Fibroblast of skin of left quadriceps (primary cell): Measurements from ENCODE around the gene ENHO.

ENCODE experiments used
- DNase-seq, 2 experiments: peaks; one replicate each; pipeline ENCODE4 v3.0.0-alpha.2; 2013; ENCODE audit warnings: low read depth in 2 of 2

Gene ENHO

GRCh38 chr9:34524349-34524748 is 1.6 kb upstream of the ENHO start:
- DNase-seq = no peak

DNA sequence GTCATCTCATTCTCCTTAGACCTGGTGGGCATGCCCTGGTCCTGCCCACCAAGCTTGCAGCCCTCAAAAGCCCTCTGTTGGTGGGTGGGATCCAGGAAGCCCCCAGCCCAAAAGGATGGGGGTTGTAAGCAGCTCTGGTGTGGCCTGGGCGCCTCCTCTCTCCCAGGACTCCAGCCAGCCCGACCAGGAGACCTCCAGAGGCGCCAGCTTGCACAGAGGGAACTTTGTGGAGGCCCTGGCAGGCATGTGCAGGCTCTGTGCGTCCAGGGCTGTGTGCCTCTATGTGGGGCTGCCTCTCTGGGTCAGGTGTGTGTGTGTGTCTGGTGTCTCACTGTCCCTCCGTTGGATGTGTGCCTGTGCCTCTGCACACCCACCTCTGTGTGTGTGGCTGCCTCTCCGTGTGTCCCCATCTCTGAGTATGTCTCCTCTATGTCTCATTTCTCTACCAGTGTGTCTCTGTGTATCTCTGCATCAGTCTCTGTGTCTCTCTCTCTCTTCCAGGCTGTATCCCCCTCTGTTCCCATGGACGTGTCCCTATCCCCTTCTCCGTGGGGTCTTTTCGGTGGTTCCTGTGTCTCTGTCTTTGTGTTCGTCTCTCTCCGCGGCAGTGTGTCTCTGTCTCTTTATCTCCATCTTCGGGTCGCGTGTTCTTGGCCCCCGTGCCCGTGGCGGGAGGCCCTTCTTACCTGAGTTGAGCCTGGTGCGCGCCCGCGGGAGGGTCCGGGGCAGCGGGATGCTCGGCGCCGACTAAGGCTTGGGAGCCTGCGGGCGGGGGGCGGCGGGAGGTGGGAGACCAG is 501 bp downstream of the ENHO start:
- DNase-seq = no peak

- no peak for DNase-seq
These were observed 1.3 kb downstream of the ENHO start for GRCh38 chr9:34521406-34522045.

DNA sequence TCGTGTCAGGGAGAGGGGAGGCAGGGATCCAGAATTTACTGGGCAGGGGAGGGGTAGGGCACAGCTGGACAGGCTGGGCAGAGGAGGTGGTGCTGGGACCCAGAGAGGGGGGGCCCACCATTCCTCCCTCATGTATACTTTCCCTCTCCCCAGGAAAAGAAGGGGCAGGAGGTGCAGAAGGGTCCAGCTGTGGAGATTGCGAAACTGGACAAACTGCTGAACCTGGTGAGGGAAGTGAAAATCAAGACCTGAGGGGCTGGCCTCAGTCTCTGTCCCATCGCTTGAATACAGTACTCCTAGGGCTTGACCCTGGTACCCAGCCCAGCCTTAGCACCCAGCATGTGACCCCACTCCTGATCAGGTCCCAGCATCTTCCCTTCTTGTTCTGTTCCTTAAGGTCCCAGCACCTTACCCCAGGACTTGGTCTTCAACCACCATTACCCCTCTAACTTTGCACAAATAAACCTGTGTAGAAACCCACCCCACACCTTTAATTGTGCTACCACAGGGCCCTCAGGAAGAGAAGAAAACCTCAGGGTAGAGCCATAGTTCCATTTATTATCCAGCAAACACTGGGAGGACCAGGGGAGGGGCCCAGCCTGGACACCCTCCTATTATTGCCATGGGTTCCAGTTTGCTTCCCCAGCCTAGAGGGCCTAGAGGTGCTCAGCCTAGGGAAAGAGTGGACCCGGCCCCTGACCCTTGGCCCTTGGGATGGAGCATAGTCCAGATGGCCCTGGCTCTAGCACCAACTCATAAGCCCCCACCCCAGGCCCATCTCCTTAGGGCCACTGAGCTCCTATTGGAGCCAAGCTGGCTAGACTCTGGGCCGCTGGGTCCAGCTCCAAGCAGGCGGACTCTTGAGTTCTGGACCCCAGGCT is 2.0 kb downstream of the ENHO start:
- DNase-seq = no peak

DNA sequence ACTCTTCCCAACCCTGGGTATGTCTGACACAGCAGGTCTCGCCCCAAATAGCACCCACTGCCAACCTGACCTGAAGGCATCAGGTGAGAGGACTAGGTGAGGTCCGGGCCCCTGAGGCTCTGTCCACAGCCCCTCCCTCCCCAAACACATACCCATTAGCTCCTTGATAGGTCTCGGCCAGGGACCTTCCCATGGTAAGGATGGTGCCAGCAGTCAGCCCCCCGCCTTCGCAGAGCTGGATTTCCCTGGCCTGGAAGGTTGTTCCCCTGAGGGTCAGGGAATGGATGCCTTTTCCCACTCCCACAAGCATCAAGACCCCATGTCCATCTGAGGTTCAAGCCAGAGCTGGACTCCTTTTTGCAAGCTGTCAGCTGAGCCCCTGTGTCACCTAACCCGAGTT is 2.7 kb downstream of the ENHO start:
- DNase-seq = no peak

GRCh38 chr9:34519321-34520020 is 3.3 kb downstream of the ENHO start:
- DNase-seq = no peak

DNA sequence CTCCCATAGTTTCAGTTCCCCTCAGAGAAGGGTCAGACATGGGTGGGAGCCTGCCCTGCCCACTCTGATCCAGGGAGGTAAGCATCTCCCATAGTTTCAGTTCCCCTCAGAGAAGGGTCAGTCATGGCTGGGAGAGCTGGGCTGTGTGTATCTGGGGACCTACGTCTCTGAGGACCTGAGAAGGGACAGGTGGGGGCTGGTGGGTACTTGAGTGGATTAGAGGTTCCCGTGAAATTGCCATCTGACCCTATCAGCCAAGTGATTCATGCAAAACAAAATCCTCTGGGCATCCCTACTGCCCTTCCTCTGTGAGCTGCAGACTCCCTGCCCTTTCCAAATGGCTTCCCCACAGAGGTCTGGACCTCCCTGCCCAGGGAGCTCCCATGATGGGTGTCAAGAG is 3.9 kb downstream of the ENHO start:
- DNase-seq = no peak

GRCh38 chr9:34518110-34518616 is 4.6 kb downstream of the ENHO start:
- no peak for DNase-seq

DNA sequence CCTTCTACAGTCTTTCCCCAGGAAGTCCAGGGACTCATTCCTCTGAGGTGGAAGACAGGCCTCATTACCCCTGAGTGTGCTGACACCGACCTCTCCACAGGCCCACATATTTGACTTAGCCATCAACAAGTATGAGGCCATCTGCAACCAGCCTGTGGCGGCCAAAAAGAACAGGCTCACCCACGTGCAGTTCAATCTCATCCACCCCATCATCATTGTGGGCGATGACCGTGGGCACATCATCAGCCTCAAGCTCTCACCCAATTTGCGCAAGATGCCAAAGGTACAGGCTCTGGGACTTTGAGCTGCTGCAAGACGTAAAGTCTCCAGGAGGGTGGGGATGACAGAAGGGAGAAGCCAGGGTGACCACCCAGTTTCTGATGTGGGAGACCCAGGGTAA is 5.6 kb downstream of the ENHO start:
- DNase-seq = no peak

DNA sequence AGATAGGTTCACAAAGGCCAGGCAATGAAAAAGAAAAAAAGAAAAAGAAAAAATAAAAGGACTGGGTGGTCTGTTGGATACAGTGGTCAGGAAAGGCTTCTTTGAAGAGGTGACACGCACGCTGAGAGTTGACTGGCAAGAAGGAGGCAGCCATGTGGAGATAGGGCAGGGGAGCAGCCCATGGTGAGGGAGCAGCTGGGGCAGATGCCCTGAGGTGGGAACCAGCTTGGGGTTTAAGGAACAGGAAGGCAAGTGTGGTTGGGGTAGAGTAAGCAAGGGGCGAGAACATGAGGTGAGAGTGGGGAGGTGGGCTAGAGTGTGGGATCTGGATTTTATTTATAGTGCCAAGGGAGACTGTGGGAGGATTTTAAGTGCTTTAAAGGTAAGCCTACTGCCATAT is 6.8 kb downstream of the ENHO start:
- DNase-seq = no peak

- no peak for DNase-seq
These were observed 8.0 kb downstream of the ENHO start for GRCh38 chr9:34514816-34515215.

GRCh38 chr9:34514401-34514800 is 8.4 kb downstream of the ENHO start:
- DNase-seq = no peak

DNA sequence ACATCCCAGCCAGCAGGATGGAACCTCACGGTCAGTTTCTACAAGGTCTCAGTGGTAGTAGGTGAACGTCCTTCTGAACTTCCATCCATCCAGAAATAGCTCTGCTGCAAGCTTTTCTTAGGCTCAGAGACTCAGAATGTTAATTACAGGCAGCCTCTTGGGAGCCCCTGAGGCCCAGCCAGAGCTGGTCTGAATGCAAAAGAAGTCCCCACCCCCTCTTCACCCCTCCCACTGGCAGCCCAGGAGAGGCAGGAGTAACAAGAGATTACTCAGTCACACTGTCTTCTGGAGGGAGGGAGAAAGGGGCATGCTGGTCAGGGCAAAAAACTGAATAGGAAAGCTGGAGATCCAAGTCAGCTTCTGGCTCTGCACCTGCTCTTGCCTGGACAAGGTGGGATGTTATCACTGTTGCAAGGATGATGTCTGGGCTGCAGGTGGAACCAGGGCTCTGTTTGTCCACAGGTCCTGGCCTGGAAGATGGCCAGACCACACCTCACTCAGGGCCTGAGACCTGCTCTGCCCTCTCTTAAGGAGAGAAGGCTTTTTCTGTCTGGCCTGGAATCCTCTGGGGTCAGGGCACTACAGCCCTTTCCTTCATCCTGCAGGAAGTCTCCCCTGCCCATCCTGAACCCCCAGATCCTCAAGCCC is 9.1 kb downstream of the ENHO start:
- DNase-seq = no peak

- no peak for DNase-seq
These were observed 10.4 kb downstream of the ENHO start for GRCh38 chr9:34512131-34513078.

GRCh38 chr9:34510497-34511468 is 12.0 kb downstream of the ENHO start:
- DNase-seq = no peak

DNA sequence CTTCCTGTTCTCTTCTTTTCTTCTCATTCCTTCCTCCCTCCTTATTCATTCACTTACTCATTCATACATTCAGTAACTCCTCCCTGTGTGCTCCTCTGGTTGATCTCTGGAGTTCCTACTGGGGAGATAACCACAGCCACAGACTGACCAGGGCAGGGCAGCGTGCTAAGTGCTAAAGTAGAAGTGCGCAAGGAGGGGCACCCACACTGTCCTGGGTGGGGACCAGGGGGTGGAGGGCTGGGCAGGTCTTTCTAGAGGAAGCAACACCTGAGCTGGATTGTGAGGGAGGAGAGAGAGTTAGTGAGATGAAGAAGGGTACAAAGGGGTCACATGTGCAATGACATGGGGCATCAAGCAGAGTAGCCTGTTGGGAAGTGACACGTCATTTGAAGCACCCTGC is 13.8 kb downstream of the ENHO start:
- DNase-seq = no peak

GRCh38 chr9:34508463-34508862 is 14.3 kb downstream of the ENHO start:
- no peak for DNase-seq

- no peak for DNase-seq
These were observed 14.8 kb downstream of the ENHO start for GRCh38 chr9:34507966-34508365.

DNA sequence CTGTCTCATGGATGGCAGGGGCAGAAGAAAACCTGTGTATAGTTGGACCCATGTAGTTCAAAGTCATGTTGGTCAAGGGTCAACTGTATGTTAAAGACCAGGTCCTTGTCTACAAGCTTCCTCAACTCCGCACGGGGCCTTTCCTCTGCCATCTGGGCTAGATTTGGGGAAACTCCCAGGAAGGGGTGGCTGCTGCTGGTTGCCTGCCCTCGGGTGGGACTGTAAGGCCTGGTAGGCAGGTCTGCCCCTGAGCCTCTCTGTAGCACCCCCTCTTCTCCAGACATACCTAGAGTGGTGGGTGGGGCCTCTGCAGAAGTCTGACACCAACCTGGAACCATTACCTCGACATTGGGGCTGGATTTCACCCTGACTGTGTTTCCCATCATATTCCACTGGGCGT is 15.2 kb downstream of the ENHO start:
- no peak for DNase-seq
